Measurements from ENCODE around the gene SGTA.

- TF ChIP-seq, protein P1, sequence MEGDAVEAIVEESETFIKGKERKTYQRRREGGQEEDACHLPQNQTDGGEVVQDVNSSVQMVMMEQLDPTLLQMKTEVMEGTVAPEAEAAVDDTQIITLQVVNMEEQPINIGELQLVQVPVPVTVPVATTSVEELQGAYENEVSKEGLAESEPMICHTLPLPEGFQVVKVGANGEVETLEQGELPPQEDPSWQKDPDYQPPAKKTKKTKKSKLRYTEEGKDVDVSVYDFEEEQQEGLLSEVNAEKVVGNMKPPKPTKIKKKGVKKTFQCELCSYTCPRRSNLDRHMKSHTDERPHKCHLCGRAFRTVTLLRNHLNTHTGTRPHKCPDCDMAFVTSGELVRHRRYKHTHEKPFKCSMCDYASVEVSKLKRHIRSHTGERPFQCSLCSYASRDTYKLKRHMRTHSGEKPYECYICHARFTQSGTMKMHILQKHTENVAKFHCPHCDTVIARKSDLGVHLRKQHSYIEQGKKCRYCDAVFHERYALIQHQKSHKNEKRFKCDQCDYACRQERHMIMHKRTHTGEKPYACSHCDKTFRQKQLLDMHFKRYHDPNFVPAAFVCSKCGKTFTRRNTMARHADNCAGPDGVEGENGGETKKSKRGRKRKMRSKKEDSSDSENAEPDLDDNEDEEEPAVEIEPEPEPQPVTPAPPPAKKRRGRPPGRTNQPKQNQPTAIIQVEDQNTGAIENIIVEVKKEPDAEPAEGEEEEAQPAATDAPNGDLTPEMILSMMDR (IDR thresholded peaks at IDR 0.05; ENCODE audit: low read depth, low read length, missing input control) = no peak
- no peak for TF ChIP-seq JUND (IDR thresholded peaks at IDR 0.05)
These were observed 15.4 kb downstream of the SGTA start for GRCh38 chr19:2767688-2768087.
